Astrocyte (in vitro differentiated cells and primary cell): ENCODE results near the gene SV2A.

Experiments
- EZH2 ChIP-seq: IDR thresholded peaks from 2 replicates; pipeline ENCODE4 v1.6.1; 2012; ENCODE audit warnings: mild to moderate bottlenecking, low read length, inconsistent platforms; ENCODE audit not compliant: insufficient read depth
- TF ChIP-seq, protein P1 (sequence below): IDR thresholded peaks from 2 replicates; pipeline ENCODE4 v1.5.1; 2011; ENCODE audit warnings: low read depth, mild to moderate bottlenecking, inconsistent platforms, low read length, moderate library complexity; ENCODE audit not compliant: insufficient read depth

DNA sequence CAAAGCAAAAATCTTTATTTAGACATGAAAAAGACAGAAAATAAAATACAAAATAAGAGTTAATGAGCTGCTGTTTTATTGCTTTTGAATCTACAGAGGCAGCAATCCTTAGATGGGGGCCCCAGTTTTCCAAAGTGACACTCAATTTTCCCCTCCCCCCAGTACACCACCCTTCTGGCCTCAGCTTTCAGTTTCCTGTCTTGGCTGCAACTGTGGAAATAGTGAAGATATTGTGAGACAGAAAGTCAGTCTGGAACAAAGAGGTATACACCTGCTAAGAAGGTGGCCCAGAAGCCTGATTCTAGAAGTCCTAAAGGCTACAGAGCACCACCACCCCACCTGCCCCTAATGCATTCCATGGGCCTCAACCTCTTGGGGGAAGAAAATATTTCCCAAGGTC, 20.1 kb upstream of the SV2A start:
- TF ChIP-seq, protein P1, sequence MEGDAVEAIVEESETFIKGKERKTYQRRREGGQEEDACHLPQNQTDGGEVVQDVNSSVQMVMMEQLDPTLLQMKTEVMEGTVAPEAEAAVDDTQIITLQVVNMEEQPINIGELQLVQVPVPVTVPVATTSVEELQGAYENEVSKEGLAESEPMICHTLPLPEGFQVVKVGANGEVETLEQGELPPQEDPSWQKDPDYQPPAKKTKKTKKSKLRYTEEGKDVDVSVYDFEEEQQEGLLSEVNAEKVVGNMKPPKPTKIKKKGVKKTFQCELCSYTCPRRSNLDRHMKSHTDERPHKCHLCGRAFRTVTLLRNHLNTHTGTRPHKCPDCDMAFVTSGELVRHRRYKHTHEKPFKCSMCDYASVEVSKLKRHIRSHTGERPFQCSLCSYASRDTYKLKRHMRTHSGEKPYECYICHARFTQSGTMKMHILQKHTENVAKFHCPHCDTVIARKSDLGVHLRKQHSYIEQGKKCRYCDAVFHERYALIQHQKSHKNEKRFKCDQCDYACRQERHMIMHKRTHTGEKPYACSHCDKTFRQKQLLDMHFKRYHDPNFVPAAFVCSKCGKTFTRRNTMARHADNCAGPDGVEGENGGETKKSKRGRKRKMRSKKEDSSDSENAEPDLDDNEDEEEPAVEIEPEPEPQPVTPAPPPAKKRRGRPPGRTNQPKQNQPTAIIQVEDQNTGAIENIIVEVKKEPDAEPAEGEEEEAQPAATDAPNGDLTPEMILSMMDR, result no peak
- TF ChIP-seq EZH2, result no peak
